HG03460 (cell line): ENCODE data around the gene GRID2.

Experiments used
- ATAC-seq: cut with Tn5 transposase; IDR thresholded peaks from one replicate; pipeline ENCODE4 v1.9.1; 2021; ENCODE audit not compliant: unreplicated experiment

Gene GRID2

DNA sequence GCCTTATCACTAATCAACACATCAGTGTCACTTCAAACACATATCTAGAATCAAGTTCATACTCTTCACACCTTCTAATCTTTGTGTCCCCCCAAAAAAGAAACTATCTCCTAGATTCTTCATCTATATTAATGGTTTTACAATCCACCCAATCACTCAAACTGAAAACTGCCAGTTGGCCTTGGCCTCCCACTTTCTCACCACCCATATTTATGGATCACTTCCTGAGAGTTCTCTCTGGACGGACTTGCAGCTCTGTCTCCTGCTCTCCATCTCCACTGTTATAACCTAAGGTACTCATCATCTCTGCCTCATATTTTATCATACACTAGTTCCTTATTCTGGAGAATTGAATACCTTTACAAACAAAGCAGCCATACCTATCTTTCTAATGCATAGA, 1418.7 kb downstream of the GRID2 start:
- ATAC-seq: no peak

DNA sequence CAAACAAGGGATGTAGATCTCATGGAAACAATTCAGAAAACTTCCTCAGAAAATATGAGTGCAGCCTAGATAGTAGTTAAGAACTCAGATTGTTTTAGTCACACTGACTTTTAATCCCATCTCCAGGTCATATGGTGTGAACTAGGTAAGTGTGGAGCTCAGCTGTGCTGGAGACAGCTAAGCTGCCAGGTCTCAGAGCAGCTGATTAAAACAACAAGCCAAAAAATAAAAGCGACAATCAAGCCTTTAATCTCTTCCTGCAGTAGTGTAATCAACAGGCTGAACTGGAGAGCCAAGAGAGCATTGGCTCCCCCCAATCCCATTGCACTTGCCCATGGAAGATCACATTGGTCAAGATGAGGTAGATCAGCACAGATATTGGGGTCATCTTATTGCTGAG, 1426.5 kb downstream of the GRID2 start:
- ATAC-seq: no peak

DNA sequence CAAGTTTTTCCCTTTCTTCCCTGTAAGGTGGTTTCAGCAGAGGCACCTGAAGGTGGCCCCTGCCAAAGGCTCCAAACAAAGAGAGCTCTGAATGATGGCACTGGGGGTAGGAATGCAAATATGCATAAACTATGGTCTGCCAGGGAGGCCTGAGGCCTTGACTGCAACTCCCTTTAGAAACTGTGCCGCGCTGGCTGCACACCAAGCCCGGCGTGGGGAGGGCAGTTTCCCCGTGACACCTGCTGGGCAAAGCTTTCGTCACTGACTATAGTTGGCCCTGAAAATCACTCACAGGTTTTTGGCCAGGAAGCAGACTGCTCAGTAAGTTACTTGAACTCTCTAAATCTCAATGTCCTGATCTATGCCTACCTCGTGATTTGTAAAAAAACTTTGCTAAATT, 1427.0 kb downstream of the GRID2 start:
- no peak for ATAC-seq

DNA sequence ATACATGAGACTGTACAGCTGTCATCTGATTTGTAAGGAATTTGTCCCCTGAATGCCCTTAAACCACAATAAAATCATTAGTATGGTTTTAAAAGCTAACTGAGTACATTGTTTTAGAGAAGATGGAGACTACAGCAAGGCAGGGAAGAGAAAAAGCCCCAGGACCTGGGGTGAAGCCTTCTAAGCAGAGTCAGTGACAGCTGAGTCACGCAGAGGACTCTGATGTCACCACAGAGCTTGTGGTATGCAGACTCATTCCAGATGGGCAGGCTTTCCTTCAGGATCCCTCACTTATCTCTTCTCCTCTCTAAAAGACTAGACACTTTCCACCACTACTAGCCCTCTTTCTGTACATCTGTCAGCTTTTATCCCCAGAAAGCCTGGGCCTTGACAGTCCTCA, 1427.7 kb downstream of the GRID2 start:
- no peak for ATAC-seq

DNA sequence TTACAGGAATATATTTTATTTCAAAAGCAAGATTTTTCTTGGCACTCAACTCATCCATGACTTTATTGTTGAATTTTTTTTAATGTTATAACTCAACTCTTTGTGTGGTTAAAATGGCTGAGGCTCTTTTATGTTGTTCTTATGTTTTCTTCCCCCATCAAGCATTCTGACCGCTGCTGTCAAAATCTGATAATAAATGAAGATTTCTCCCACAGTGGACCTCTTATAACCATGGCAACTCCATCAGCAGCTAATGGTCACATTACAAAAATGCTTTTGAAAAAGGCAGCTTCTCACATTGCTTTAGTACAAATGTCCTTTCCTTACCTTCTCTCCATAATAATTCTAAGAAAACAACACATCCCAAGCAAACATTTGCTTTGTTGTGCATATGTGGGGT, 1428.7 kb downstream of the GRID2 start:
- no peak for ATAC-seq

DNA sequence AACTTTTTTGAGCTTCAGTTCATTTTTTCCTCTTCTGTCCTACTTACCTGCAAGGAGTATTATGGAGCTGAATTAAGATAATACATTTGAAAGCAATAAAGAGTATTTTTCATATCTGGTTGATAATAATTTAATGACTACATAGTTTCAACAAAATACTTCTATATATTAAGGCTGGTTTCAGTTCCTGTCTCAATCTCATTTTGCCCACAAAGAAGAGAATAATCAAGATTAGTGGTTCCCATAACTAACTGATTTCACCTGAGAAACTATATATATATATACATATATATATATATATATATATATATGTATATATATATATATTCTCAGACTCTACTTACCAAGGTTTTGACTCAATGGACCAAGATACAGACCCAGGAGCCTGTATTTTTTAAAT, 1437.1 kb downstream of the GRID2 start:
- ATAC-seq: no peak

DNA sequence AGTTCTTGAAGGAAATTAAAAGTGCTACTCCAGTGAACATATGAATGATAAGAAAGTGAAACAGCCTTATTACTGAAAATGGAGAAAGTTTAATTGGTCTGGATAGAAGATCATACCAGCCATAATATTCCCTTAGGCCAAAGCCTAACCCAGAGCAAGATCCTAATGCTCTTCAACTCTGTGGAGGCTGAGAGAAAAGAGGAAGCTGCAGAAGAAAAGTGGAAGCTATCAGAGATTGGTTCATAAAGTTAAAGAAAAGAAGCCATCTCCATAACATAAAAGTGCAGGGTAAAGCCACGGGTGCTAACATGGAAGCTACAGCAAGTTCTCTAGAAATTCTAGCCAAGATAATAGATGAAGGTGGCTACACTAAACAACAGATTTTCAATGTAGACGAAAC, 1439.3 kb downstream of the GRID2 start:
- no peak for ATAC-seq

DNA sequence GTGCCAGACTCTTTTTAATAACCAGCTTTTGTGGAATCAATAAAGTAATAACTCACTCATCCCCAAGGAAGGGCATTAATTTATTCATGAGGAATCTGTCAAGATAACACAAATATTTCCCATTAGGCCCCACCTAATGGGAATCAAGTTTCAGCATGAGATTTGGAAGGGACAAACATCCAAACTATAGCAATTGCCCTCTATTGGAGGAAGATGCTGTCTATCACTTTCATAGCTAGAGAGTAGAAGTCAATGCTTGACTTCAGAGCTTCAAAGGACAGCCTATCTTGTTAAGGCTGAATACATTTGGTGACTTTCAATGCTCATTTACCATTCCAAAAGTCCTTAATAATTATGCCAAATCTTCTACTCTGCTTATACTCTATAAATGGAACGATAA, 1439.9 kb downstream of the GRID2 start:
- no peak for ATAC-seq

DNA sequence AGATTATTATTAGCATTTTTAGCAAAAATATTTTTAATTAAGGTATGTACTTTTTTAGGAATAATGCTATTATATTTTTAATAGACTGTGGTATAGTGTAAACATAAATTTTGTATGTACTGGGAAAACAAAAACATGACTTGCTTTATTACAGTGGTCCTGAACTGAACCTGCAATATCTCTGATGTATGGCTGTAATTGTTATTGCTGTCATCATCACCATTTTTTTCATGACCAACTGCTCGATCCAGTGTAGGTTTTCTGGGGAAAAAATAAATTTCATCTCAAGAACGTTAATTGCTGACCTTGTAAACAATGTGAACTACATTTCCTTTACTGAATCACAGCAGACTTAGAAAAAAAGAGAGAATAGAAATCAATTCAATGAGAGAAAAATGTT, 1441.2 kb downstream of the GRID2 start:
- no peak for ATAC-seq

DNA sequence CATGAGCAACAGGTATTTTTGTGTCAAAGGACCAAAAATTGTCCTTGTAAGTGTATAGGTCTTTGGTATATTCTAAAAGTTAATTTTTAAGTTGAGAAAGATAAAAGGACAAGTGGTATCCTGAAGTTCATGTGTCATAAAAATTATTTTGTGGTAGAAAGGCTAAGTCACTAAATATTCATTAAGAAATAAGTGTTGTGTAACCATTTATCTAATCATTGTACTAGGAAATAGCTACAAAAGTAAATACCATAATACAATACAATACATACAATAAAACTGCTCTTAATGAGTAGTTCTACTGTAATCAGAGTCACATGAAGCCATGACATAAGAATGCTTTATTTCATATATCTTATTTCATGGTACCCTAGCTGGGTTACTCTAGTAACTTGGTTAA, 1442.3 kb downstream of the GRID2 start:
- ATAC-seq: no peak

DNA sequence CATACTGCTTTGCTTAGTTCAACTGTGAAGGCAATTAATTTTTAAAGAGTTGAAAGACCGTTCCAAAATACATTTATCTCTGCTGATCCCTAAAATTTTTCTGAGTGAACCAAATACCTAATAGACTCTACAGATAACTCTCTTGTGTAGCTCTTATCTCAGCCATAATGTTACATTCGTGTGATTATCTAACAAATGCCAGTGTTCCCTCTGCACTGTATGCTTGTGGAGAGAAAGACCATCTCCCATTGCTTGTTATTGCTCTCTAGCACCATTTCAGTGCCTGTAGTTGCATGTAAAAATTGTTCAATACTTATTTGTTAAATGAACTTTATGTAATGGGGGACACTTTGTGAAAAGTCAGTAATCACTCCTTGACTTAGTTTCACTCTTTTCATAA, 1443.5 kb downstream of the GRID2 start:
- ATAC-seq: no peak

DNA sequence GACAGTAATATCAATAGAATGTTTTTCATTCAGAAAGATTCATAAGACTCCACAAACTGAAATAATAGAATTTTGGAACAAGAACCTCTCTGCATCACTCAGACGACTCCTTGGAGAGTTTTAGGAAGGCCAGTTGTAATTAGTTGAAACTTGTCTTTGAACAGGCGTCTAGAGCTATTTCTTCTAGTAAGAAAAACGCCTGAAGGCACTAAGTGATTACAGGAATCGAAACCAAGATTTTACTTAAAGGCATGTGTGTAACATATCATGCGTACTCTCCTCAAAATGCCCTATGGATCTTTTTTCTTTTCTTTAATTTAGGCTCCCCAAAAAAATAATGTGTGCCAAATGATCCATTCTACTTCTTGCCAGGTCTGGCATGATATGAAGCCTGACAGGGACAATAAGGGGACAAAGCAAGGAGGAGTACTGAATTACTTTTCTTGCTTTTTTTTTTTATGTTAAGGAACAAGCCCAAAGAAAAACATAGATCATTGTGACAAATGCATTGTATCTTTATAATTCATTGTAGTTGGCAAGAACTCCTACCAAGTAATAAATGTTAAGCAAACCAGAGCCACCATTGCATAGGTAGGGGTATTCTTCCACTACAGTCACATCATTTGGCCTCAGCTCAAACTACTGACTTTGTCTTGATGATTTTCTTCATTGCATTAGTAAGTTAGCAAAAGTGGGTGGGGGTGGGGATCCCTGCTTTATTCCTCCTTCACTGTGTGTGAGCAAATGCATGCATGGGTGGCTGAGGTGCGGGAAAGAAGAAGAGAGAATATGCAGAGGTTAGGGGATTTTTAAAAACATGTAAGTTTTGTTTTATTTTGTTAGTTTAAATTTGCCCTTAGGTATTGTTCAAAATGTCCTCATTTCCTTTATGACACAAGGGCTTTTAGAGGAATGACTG, 1444.9 kb downstream of the GRID2 start:
- peak; percentile 27 for ATAC-seq

DNA sequence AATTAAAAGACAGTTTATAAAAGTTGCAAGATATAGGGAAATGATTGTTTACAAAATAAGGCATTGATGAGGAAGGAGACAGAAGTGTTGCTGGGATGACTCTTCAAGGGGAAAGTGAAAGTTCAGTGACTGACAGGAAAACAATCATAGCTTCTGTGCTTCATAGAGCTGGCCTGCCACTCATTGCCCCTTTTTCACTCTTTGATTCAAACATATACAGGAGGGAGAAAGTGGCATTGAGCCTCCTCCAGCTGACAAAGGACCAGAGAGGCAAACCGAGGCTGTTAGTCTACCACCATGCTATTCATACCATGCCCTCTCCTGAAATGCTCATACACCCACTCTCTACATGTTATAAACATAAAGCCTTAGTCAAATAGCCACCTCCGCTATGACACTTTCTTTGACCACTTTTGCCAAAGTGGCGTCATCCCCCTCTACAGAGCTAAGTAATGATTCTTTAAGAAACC, 1445.6 kb downstream of the GRID2 start:
- ATAC-seq: peak; percentile 62

DNA sequence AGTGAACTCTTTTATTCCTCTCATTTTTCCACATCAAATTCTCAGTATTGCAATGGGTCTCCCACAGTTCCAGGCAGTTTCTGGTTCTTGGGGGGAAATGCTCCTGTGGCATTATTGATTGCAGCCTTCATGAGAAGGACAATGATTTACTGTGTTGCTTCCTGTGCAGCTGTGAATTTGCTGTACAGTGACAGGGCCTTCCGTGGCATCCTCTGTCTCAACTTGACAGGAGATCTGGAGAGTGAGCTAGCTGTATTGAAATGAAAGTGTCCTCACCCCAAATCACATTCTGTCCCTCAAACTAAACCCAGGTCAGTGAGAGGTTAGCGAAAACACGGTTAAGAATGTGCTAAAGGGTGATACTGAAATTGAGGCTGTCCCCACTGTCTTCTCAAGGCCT, 1447.6 kb downstream of the GRID2 start:
- peak; percentile 48 for ATAC-seq

DNA sequence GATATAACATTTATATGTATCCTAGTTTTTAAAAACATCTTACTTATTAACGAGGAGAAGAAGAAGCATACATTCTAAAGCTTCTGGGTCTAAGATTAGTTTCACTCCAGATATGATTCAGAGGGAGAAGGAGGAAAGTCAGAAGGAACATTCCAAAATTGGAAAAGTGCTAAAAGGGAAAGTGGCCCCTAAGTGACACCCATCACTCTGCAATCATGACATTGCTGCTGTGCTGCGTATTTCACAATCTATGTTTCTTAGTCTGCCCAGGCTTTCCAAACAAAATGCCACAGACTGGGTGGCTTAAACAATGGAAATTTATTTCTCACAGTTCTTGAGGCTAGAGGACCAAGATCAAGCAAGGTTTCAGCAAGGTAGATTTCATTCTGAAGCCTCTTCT, 1452.3 kb downstream of the GRID2 start:
- no peak for ATAC-seq

DNA sequence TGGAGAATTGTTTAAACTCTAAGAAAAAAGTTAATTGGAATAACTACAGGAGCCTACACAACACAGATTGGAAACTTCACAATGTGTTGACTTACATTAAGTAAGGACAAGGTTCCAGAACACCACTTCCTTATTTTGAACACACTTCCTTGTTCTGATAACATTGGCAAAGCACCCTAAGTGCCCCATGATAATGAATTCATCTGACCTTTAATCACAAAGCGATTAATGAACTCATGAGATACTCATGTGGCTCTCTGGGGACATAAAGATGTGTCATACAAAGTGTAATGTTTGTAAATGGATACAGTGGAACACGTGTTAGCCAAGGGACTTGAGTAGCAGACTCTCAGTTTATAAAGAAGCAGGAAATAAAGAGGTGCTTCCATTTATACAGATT, 1455.7 kb downstream of the GRID2 start:
- no peak for ATAC-seq

DNA sequence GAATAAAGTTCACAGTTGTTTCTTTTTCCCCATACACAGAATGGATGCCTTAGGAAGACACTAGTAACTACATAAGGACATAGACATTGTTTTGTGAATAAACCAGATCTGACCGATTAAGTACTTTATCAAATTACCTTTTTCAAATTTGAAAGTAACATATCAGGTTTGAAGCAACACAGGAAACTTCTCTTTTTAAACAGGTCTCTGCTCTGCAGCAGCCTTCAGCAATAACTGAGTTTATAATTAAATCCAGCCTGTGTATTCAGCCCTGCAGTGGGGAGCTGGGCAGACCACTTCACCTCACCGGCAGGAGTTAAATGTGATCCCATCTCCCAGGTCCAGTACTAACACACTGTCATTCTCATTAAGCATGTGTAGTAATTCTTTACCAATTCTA, 1456.5 kb downstream of the GRID2 start:
- no peak for ATAC-seq

DNA sequence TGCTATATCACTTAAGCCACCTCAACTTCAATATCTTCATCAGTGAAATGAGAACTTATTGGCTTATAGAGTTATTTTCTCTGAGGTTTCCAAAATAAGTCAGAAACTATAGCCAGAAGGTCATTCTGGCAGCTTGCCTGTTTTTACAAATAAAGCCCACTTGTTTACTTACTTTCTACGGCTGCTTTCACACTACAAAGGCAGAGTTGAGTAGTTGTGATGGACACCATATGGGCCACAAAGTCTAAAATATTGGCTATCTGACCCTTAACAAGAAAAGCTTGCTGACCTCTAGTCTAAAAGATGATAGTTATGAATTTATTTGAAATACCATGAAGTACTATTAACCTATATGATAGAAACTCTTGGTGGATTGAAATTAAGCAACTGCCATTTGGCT, 1457.5 kb downstream of the GRID2 start:
- no peak for ATAC-seq

DNA sequence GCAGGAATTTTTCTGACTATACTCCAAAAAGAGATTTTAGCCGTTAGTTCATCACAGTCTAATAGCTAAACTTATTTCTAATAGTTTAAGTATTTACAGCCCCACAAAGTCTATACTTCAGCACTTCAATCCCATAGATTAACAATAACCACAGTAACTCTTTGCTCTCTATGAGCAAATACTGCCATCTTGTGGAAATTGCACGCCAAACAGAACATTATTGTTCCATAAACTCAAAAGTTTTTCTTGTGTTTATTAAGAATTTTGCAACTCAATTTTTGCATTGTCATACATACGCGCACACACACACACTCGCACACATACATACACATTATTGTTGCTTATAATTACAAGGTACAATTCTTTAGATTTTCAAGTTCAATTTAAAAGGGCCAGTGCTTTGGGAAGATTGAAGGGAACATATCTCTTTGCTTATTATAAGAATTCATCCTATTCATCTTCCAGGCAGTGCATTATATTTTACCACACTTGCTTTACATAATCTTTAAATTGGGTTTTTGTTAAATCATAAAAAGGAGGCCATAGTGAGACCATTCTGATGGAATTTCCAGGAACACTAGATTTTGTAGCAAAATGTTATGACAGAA, 1461.0 kb downstream of the GRID2 start:
- peak; percentile 60 for ATAC-seq

DNA sequence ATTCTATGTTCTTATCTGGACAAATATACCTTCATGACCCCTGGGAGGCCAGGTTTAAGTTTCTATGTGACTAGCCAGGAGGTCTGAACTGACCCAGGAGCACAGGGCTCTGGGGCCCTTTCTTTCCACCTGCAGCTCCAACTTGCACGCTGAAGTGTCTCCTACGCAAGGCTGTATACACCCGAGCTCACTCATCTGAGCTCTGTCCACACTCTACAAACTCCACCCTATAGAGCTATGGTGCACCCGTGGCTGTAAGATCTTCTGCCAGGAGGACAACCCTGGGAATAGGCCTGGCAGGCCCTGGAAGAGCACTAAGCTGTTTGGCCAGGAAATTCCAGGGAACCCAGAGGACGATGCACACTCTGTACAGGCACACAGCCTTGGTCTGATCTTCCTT, 1464.2 kb downstream of the GRID2 start:
- ATAC-seq: no peak

DNA sequence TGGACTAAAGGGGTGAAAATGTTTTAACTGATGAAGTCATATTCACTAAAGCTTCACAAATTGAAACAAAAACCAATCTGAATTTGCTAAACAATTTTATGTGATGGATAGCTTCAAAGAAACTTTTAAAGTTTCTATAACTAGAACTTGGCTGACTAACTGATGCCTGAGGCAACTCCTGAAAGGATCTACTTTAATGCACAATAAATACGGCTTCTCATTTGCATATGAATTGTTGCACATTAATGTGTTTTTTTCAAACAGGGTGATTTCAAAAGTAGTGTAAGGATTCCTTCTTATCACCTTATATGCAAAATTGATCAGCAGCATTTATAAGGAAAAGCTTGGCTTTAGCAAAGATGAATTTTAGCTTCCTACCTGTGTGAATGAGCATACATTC, 1466.4 kb downstream of the GRID2 start:
- no peak for ATAC-seq

DNA sequence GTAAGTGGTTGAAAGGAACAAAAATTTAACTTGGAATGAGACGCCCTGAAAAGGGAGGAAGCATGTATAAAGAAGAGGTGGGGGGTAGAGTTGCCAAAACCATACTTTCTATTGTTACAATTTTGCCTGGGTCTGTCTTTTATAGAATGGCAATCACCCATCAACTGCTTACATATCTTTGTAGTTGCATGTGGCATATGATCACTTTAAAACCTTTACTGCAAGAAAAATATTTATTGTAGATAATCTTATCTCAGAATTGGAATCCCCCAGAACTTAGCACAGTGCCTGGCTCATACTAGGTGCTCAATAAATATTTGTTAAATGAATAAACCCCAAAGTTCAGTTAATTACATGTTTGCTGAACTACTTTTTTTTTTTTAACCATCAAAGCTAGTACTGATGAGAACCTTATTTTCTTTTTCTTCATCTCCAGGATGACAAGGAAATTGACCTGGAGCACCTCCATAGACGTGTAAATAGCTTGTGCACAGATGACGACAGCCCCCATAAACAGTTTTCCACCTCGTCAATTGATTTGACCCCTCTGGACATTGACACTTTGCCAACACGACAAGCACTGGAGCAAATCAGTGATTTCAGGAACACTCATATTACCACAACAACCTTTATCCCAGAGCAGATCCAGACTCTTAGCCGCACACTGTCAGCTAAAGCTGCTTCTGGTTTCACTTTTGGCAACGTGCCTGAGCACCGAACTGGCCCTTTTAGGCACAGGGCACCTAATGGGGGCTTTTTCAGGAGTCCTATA, 1468.1 kb downstream of the GRID2 start:
- no peak for ATAC-seq
